Left hindlimb (tissue), 1 donor: ENCODE measurements around the gene FAM174C.

Source experiments
- DNase-seq: peaks from one replicate; pipeline ENCODE4 v3.0.0-alpha.2; 2018

FAM174C gene

GRCh38 chr19:1262623-1263123 is 12.7 kb upstream of the FAM174C start:
- no peak for DNase-seq

GRCh38 chr19:1263188-1263587 is 12.1 kb upstream of the FAM174C start:
- no peak for DNase-seq

- DNase-seq = no peak
Observed at GRCh38 chr19:1264801-1265614, 10.3 kb upstream of the FAM174C start.

- no peak for DNase-seq
Observed at GRCh38 chr19:1265615-1266128, 9.7 kb upstream of the FAM174C start.

- no peak for DNase-seq
Observed at GRCh38 chr19:1266129-1266915, 9.0 kb upstream of the FAM174C start.

- DNase-seq = peak; percentile 82
Observed at GRCh38 chr19:1266916-1267476, 8.3 kb upstream of the FAM174C start.

- DNase-seq = no peak
Observed at GRCh38 chr19:1267477-1268225, 7.7 kb upstream of the FAM174C start.

- no peak for DNase-seq
Observed at GRCh38 chr19:1268226-1269064, 6.9 kb upstream of the FAM174C start.

- DNase-seq = peak; percentile 100
Observed at GRCh38 chr19:1269065-1269477, 6.3 kb upstream of the FAM174C start, which contains the start of gene CIRBP. TSS of gene CIRBP (plus strand) at chr19:1269332. CDS start at chr19:1270934, 1,602 bp downstream.

- peak; percentile 93 for DNase-seq
Observed at GRCh38 chr19:1269478-1270212, 5.7 kb upstream of the FAM174C start.

GRCh38 chr19:1270213-1270853 is 5.0 kb upstream of the FAM174C start:
- DNase-seq = no peak

- DNase-seq = no peak
Observed at GRCh38 chr19:1270854-1271527, 4.3 kb upstream of the FAM174C start.

GRCh38 chr19:1271528-1272422 is 3.6 kb upstream of the FAM174C start:
- no peak for DNase-seq

- DNase-seq = no peak
Observed at GRCh38 chr19:1272423-1273262, 2.7 kb upstream of the FAM174C start.

- no peak for DNase-seq
Observed at GRCh38 chr19:1273263-1274041, 1.9 kb upstream of the FAM174C start.

- DNase-seq = no peak
Observed at GRCh38 chr19:1274081-1274851, 1.1 kb upstream of the FAM174C start.
